B cell (primary cell): Measurements from ENCODE around the gene GREM1.

Experiments used
- CTCF ChIP-seq: fragments of 200-600 bp; IDR thresholded peaks from one replicate; pipeline ENCODE4 v1.8.0; 2022; ENCODE audit warnings: antibody characterized with exemption, mild to moderate bottlenecking
- EZH2 ChIP-seq: IDR thresholded peaks from 2 replicates; pipeline ENCODE4 v1.6.1; 2012; ENCODE audit warnings: borderline replicate concordance, low read depth, mild to moderate bottlenecking, moderate library complexity, low read length; ENCODE audit not compliant: insufficient read depth, poor library complexity, severe bottlenecking

- TF ChIP-seq CTCF (no peak), EZH2 (no peak)
Observed at GRCh38 chr15:32687556-32687955, 30.2 kb upstream of the GREM1 start.
